ENCODE measurements around the gene VPREB1. TPM values are rescaled to one million over a fixed set of nuclear protein-coding genes. Genes with fewer than 3 reads are reported as not detected.

Gene VPREB1
- total RNA-seq, 1 donor from 2014 or later = not detected

DNA sequence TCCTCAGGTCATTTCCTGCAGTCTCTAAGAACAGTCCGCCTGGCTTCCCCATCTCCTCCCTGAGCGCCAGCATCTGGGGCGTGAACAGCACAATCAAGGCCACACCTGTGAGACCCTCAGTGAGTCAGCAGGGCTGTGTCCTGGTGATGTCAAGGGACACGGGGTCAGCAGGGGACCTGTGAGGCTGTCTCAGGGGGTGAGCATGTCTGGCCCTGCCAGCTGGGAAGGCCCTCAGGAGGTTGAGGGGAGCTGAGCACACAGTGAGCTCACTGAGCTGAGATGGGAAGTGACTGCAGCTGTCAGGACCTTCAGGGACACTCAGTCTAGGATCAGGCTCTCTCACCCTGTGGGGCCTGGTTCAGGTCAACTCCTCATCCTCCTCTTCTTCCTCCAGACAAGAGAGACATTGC is 46.6 kb upstream of the VPREB1 start:
- H3K36me3 Mint-ChIP-seq (ENCODE audit: low read depth) = no peaks in the 10 kb centered on the region
- no peak overlapping the region for H3K27ac Mint-ChIP-seq (ENCODE audit: unreplicated experiment)
- peaks cover 94% of the 10 kb centered on the region for H3K27me3 Mint-ChIP-seq (ENCODE audit: low read depth)

DNA sequence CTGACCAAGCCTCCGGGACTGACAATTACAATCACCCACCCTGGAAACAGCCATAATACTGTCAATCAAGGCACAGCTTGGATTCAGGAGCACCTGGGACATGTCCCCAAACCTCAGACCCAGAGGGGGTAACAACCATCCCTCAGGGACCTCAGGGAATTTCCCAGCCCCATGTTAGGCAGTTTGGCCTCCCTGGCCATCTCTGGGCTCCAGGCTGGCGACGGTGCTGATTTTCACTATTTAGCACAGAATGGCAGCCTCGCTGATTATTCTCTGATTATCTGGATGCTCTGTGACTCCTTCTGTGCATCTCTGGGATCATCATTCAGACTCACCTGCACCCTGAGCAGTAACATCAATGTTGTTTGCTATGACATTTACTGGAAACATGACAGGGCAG is 45.8 kb upstream of the VPREB1 start:
- H3K36me3 Mint-ChIP-seq (ENCODE audit: low read depth) = no peaks in the 10 kb centered on the region

More for the DNA sequence above, 46.6 kb upstream of the VPREB1 start:
- no peak overlapping the region for H3K4me3 Mint-ChIP-seq
- no peak for DNase-seq (ENCODE audit: low read depth, low spot score)
- H3K9me3 Mint-ChIP-seq = no peaks in the 10 kb centered on the region
- TF ChIP-seq, protein P1, sequence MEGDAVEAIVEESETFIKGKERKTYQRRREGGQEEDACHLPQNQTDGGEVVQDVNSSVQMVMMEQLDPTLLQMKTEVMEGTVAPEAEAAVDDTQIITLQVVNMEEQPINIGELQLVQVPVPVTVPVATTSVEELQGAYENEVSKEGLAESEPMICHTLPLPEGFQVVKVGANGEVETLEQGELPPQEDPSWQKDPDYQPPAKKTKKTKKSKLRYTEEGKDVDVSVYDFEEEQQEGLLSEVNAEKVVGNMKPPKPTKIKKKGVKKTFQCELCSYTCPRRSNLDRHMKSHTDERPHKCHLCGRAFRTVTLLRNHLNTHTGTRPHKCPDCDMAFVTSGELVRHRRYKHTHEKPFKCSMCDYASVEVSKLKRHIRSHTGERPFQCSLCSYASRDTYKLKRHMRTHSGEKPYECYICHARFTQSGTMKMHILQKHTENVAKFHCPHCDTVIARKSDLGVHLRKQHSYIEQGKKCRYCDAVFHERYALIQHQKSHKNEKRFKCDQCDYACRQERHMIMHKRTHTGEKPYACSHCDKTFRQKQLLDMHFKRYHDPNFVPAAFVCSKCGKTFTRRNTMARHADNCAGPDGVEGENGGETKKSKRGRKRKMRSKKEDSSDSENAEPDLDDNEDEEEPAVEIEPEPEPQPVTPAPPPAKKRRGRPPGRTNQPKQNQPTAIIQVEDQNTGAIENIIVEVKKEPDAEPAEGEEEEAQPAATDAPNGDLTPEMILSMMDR (conservative IDR thresholded peaks at IDR 0.05) = no peak
- H3K4me1 Mint-ChIP-seq = no peaks in the 10 kb centered on the region

DNA sequence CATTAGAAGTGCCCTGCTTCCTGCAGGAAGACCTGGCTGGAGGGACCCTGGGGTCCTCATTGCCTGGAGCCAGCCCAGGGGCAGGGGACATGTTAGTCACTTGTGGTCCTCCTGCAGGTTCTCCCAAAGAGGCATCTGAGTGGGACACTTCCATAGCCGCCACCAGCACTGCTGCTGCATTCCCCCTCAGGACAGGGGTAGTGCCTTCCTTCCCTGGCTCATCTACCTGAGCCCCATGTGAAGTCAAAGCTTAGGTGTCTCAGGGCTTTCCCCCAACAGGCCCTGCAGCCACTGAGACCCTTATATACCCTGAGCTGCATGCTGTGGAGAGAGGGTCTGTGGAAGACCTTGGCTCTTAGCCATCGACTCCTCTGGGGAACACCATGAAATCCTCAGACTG is 45.0 kb upstream of the VPREB1 start:
- DNase-seq (ENCODE audit: low read depth, low spot score) = no peak
- Mint-ChIP-seq H3K27ac (ENCODE audit: unreplicated experiment) (no peak overlapping the region), H3K36me3 (ENCODE audit: low read depth) (no peaks in the 10 kb centered on the region), H3K27me3 (ENCODE audit: low read depth) (peaks cover 99% of the 10 kb centered on the region), H3K9me3 (no peaks in the 10 kb centered on the region), H3K4me3 (no peak overlapping the region), H3K4me1 (no peaks in the 10 kb centered on the region)
- TF ChIP-seq, protein P1 (conservative IDR thresholded peaks at IDR 0.05) = no peak

More for the DNA sequence above, 45.8 kb upstream of the VPREB1 start:
- Mint-ChIP-seq H3K4me1 (no peaks in the 10 kb centered on the region), H3K9me3 (no peaks in the 10 kb centered on the region), H3K4me3 (no peak overlapping the region), H3K27ac (ENCODE audit: unreplicated experiment) (no peak overlapping the region), H3K27me3 (ENCODE audit: low read depth) (peaks cover 98% of the 10 kb centered on the region)
- no peak for DNase-seq (ENCODE audit: low read depth, low spot score)
- TF ChIP-seq, protein P1 (conservative IDR thresholded peaks at IDR 0.05) = no peak

DNA sequence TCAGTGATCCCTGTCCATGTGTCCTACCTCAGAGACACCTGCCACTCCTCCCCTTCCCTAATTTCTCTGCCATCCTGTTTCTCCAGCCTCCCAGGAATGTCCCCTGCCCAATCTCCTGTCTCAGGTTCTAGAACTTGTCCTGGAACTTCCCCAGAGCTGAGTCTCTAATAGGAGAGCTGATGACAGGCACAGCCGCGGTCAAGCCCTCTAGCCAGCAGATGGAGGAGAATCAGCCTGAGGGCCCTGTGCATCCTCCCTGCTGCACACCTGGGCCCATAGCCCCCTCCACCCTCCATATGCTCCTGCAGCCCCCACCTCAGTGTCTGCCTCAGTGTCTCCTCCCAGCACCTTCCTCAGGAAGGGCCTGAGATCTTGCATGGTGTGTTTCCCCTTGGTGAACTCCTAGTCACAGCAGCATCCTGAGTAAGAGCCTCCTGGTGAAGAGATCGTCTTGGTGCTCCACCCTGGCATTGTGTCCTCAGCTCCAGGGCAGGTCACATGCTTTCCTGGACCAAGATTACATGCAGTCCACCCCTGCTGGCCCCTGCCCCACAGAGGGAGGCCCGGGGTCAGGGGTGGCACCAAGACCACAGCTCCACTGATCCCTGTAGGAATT is 43.9 kb upstream of the VPREB1 start:
- Mint-ChIP-seq H3K4me1 (no peaks in the 10 kb centered on the region), H3K27ac (ENCODE audit: unreplicated experiment) (no peak overlapping the region), H3K9me3 (no peaks in the 10 kb centered on the region), H3K36me3 (ENCODE audit: low read depth) (no peaks in the 10 kb centered on the region), H3K27me3 (ENCODE audit: low read depth) (peaks cover 99% of the 10 kb centered on the region), H3K4me3 (no peak overlapping the region)
- DNase-seq (ENCODE audit: low read depth, low spot score) = no peak
- TF ChIP-seq, protein P1 (conservative IDR thresholded peaks at IDR 0.05) = no peak

DNA sequence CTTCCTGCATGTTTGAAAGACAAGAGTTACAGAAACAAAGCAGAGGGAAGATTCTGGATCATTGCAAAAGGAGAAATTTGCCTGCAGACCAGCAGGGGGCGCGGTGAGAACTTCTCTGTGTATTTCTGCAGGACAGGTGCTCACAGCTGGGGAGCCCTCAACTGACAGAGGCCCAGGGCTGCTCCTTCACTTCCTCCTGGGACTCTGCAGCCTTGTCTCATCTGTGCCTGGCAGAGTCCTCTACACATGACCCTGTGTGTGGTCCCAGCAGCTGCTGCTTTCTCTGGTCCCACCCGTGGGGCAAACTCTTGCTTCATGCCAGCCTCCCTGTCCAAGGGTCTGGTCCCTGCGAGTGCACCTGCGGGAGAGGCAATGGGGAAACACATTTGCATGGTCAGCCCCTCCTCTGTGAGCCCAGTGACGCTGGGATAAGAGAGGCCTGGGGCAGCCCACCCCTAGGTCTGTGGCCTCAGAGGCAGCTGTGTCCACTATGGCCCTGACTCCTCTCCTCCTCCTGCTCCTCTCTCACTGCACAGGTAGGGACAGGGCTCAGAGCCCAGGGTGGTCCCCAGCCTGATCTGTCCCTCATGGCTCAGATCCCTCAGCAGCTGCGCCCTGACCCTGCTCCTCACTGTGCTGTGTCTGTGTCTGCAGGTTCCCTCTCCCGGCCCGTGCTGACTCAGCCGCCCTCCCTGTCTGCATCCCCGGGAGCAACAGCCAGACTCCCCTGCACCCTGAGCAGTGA is 43.2 kb upstream of the VPREB1 start:
- no peak for DNase-seq (ENCODE audit: low read depth, low spot score)
- TF ChIP-seq, protein P1 (conservative IDR thresholded peaks at IDR 0.05) = peak; percentile 41
- Mint-ChIP-seq H3K4me3 (no peak overlapping the region), H3K27ac (ENCODE audit: unreplicated experiment) (no peak overlapping the region), H3K4me1 (no peaks in the 10 kb centered on the region), H3K9me3 (no peaks in the 10 kb centered on the region), H3K27me3 (ENCODE audit: low read depth) (peaks cover 99% of the 10 kb centered on the region), H3K36me3 (ENCODE audit: low read depth) (no peaks in the 10 kb centered on the region)

All from neural crest cell (in vitro differentiated cells).